Measurements from ENCODE around the gene GIT1.

GIT1 gene

DNA sequence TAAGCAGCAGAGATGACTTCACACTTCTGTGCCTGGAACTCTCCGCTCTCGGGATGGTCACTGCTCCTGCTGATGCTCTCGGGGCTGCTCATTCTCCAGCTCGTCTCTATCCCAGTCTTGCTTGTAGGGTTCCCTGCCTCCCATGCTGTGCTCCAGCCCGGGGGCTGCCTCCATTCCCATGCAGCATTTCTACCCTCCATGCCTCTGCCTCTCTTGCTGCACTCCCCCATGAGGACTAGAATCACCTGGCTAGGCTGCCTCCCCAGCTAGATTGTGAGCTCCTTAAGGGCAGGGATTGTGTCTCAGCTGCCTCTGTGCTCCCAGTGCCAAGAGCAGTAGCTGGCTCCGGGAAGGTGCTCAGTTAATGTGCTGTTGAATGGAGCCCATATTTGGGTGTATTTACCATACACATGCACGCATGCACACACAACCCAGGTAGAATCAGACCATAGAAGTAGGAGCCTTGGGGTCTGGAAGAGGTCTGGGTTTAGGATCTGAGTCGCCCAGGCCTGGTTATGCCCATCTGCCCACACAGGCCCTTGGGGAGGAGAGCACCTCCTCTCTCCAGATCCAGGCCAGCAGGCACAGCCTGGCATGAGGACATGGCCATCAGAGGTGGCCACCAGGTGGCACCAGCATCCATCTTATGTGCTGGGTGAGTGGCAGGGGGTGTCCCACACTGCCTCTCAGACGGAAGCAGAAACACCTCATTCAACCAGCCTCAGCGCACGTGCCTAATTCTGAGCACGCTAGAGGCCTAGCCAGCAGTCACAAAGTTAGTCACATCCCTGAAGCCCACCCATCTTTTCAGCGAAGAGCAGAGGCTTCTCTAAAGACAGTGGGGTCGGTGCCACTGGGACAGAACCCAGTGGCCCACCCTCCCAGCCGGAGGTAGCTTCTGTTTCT lies 9.3 kb downstream of the GIT1 start:
- DNase-seq (ENCODE audit: low read depth): peak; percentile 85

- no peak for DNase-seq (ENCODE audit: low read depth)
Observed at GRCh38 chr17:29578626-29579485, 10.6 kb downstream of the GIT1 start.

DNA sequence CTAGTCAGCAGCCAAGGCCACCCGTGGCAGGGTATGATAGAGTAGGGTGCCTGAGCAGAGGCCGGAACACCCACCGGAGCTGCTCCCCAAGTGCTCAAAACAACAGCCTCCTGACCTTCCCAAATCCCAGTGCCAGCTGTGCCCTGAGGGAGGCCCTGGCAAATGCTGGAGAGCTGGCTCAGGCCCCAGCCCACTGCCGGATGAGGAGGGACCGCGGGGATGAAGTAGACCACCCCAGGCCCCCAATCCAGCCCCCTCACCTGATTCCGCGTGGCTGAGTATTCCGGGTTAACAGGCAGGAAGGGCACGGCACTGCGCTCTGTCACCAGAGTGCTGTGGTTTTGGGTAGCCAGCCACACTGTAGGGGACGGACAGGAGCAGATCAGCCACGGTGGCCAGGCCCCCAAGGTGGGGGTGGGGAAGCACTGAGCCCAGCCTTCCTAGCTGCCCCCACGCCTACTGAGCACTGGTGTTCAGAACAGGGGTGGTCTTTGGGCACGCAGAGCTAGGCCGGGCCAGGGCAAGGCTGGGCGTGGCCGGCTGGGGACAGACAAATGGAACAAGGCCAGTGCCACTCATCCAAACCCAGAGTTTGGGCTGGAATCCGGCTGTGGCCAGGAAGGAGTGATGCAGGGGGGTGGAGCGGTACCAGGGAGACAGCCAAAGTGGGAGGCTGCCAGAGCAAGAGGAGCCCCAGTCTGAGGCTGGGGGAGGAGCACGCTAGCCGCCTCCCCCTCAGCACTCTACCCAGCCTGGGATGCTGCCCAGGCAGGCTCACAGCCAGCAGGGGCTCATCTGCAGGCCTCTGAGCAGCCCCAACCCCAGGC lies 11.8 kb downstream of the GIT1 start:
- DNase-seq (ENCODE audit: low read depth): no peak

DNA sequence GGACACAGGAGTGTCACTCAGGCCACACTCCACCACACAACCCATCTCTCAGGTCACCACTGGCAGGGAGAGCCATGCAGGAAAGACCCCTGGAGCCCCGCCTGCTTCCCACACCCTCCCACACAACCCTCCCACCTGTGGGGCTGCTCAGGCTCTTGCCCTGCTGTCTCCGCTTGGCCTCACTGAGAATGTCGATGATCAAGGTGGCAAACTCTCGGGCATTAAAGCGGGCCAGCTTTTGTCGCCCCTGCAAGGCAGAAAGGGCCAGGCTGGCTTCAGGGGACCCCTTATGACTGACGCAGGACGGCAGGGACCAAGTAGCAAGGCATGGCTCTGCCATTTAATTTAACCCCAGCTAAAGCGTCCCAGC lies 12.5 kb downstream of the GIT1 start:
- DNase-seq (ENCODE audit: low read depth): no peak

GRCh38 chr17:29576214-29577000 lies 13.0 kb downstream of the GIT1 start:
- no peak for DNase-seq (ENCODE audit: low read depth)

- DNase-seq (ENCODE audit: low read depth): no peak
Observed at GRCh38 chr17:29575511-29576213, 13.8 kb downstream of the GIT1 start.

GRCh38 chr17:29574732-29575510 lies 14.5 kb downstream of the GIT1 start:
- DNase-seq (ENCODE audit: low read depth): no peak

DNA sequence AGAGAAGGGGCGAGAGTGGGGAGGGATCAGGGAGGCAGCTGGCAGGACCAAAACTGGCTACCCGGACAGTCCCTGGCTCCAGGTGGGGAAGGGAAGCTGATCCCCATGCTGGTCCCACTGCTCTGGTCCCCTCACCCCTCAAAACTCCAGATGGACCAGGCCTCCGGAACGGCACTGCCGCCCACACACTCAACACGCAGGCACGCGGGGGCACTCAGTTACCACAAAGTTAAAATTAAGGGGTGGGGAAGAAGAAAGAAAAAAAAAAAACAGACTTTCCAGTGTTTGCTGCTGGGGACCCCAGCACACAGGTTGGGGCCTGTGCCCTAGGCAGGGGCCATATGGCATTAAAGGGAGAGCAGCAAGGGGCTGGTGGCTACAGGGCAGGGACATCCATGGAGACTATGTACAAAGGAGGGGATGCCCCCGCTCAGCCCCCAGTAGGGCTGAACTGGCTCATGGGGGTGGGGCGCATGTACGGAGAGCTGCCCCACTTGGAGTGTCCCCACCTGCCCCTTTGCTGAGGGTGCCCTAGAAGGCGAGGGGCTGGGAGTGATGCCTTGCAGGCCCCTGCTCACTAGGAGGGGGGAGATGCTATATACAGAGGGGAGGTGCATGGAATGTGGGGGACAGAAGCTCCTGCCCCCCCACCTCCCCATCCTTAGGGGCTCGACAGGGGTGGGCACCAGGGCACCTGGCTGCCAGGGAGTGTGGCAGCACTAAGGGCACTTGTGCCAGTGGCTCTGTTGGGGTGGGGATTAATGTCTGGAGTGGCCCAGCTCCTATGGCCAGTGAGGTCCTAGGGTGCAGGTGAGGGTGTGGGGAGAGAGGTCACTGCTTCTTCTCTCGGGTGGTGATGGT lies 15.3 kb downstream of the GIT1 start:
- DNase-seq (ENCODE audit: low read depth): no peak

DNA sequence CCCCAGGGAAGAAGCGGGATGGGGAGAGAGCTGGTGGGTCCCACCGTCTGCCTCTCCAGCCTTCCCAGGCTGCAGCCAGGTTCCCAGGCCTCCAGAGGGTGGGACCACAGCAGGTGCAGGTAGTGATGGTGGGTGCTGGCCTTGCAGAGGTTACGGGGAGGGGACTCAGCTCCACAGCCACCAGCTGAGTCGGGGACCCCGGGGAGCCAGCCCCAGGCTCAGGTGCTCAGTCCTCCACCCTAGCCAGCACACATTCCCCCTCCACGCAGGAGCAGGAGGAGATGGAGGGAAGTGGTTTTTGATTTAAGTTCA lies 15.9 kb downstream of the GIT1 start:
- DNase-seq (ENCODE audit: low read depth): no peak

DNA sequence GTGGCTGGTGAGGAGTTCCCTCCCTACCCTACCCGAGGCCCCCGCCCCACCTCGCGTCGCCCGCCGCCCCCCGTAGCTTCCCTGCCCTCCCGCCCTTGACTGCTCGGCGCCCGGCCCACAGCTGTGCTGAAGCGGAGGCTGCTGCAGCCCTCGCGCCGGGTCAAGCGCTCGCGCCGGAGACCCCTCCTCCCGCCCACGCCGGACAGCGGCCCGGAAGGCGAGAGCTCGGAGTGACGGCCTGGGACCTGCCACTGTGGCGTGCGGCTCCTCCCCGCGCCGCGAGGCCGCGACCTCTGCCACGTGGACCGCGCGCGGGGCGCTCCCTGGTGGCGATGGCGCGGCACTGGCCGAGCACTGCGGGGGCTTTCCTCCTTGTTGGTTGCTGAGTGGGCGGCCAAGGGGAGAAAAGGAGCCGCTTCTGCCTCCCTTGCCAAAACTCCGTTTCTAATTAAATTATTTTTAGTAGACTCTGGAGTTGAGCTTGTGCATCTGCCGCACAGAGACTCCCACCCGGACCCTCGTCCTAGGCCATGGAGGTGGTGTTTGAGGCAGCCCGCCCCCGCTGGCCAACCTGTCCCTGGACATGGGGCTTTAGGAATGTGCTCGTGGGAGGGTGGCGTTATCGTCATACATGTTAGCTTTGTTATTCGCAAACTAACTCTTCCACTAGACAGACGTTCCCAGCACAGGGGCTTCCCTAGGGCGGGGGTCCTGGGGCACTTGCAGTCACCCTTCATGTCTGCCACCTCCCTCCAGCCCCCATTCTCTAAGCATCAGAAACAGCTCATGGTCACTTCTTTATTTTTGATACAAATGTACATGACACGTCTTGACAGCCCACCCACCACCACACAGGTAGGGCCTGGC lies 16.5 kb downstream of the GIT1 start:
- peak; percentile 58 for DNase-seq (ENCODE audit: low read depth)

DNA sequence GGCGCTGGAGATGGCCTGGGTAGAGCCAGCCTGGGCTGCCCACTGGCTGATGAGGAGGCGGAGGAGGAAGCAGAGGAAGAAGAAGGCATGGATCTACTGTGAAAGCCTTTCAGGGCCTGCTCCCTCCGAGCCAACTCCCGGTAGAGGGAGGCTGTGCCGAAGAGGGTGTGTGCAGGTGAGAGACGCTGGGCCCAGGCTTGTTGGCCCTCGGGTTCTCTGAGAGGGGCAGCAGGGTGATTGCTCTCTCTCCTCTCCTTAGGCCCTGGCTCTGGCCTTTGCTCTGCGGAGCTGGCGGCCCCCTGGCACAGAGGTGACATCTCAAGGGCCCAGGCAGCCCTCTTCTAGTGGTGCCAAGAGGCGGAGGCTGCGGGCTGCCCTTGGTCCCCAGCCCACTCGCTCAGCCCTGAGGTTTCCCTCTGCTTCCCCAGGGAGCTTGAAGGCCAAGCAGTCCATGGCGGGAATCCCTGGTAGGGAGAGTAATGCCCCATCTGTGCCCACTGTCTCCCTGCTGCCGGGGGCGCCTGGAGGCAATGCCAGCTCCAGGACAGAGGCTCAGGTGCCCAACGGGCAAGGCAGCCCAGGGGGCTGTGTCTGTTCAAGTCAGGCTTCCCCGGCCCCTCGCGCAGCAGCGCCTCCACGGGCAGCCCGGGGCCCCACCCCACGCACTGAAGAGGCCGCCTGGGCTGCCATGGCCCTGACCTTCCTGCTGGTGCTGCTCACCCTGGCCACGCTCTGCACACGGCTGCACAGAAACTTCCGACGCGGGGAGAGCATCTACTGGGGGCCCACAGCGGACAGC lies 17.4 kb downstream of the GIT1 start:
- no peak for DNase-seq (ENCODE audit: low read depth)

- no peak for DNase-seq (ENCODE audit: low read depth)
Observed at GRCh38 chr17:29571486-29571882, 18.0 kb downstream of the GIT1 start.

- DNase-seq (ENCODE audit: low read depth): no peak
Observed at GRCh38 chr17:29570521-29570920, 18.9 kb downstream of the GIT1 start.

DNA sequence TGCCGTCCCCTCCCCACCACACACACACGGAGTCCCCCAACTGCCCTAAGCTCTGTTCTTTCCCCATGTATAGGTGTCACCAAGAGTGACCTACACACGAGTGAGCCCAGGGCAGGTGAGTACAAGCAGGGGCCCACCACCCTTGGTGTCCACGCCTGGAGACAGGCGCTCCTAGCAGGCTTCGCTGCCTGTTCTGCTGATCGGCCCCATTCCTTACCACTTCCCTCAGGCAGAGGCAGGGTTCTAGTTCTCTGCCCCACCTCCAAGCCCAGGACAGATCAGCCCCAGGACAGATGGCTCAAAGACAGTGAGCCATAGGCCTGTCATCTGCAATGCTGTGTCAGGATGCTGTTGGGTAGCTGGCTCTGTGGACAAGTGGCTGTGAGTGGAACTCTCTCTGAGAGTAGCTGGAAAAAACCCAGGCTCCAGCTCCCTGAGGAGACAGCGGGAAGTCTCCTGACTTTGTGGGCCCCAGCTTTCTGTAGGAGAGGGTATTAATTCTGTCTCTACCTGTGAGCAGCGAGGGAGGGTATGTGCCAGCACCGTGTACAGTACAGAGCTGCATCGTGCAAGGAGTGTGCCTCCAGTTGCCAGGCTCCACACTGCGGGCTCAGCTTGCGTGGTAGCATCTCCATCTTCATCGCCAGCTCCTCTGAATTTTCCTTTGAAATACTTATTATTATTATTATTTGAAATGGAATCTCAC lies 20.1 kb downstream of the GIT1 start:
- no peak for DNase-seq (ENCODE audit: low read depth)

GRCh38 chr17:29568331-29569244 lies 20.9 kb downstream of the GIT1 start, which contains the start of gene TP53I13:
Gene TP53I13, plus strand, starts transcription at chr17:29568701. Its CDS starts 58 bp downstream, at chr17:29568759.
- DNase-seq (ENCODE audit: low read depth): peak; percentile 82

Data from activated T-helper 9 cell treated with anti-CD3 and anti-CD28 coated beads, Interleukin-2, amount 50 U/mL, for 16 hours (primary cell).